GM12872 (cell line): Measurements from ENCODE around the gene HLTF.

Source experiments
- CTCF ChIP-seq: IDR thresholded peaks from 3 replicates; pipeline ENCODE4 v1.5.1; 2011; ENCODE audit warnings: low read depth, mild to moderate bottlenecking, low read length, moderate library complexity; ENCODE audit not compliant: insufficient read depth

Gene HLTF

GRCh38 chr3:149086232-149086988, at the start of gene HLTF:
Gene HLTF, minus strand, starts transcription at chr3:149086533. Its CDS starts 197 bp downstream, at chr3:149086336.
- TF ChIP-seq CTCF, result no peak

DNA sequence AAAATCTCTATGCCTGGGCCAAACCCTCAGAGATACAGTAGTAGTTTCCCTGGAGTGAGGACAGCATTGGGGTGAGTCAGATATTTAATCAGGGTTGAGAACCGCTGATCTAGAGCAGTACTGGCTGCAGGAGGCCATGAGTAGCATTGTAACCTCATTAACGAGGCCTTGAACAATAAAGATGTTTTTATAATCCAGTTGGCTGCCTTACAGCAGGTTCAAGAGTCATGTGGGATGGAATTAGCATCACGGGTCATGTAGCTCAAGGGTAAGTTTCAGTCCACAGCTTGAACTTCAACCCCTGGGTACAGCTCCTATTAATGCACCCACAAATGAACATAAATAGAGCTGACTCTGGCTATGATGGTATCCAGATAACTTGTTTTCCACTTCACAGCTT, 48.2 kb upstream of the HLTF start:
- no peak for TF ChIP-seq CTCF

DNA sequence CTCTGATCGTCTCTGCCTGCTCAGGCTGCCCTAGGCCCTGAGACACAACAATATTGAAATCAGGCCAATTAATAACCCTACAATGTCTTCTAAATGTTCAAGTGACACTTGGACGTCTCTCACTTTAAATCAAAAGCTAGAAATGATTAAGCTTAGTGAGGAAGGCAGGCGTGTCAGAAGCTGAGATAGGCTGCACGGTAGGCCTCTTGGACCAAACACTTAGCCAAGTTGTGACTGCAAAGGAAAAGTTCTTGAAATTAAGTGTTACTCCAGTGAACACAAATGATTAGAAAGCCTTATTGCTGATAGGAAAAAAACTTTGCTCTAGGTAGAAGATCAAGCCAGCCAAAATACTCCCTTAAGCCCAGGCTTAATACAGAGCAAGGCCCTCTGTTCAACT, 45.3 kb upstream of the HLTF start:
- no peak for TF ChIP-seq CTCF

- no peak for TF ChIP-seq CTCF
Measured at GRCh38 chr3:149129326-149130205, 43.2 kb upstream of the HLTF start, which contains the start of gene HPS3. Gene HPS3, plus strand, starts transcription at chr3:149129638. Its CDS starts 86 bp downstream, at chr3:149129724.

DNA sequence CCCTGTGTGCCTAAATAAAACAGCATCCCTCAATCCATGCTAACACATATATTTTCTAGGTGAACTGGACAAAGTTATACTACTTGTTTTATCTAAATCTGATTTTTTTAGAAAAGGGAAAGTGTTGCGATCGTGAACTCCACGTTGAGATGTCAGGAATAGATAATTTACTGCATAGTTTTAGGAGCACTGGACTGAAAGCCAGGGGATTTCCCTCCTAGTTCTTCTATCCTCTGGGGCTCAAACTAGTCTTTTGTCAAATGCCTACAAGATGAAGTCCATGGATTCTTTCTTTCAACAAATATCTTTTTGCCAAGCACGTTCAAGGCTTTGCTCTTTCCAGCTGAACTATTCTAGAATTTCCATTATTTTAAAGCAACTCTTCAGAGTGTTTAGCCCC, 42.5 kb upstream of the HLTF start:
- TF ChIP-seq CTCF, result no peak

DNA sequence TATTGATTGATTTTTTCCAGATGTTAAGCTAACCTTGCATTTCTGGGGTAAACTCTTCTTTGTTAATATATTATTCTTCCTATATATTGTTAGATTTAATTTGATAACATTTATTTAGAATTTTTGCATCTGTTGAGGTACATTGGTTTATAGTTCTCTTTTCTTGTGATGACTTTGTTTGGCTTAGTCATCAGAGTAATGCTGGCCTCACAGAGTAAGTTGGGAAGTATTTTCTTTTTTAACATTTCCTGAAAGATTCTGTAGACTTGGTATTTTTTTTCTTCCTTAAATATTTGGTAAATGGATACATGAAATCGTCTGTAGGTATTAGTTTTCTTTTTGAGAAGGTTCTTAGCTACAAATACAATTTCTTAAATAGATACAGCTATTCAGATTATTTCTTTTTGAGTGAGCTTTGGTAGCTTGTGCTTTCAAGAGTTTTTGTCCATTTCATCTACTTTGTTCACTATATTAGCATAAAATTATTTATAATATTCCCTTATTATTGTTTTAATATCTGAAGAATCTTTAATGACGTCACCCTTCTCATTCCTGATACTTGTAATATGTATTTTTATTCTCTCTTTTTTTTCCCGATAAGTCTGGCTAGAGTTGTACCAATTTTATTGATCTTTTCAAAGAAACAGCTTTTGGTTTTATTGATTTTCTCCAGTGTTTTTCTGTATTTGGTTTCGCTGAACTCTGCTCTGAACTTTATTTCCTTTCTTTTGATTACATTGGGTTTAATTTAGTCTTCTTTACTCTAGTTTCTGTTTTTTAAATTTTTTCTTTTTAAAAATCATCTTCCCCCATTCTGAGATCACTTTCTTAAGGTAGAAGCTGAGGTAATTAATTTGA, 36.6 kb upstream of the HLTF start:
- no peak for TF ChIP-seq CTCF
